Measurements from ENCODE around the gene TAF11L10.
"Not testable (repeated sequence)": the region's sequence is repeated elsewhere in the genome, so short reads cannot be mapped to it uniquely, and the experiment has no call there.

- TF ChIP-seq CTCF (conservative IDR thresholded peaks at IDR 0.05; ENCODE audit: low read length); EZH2phosphoT487 (IDR thresholded peaks at IDR 0.05; ENCODE audit: borderline replicate concordance, low read depth, low read length): not testable (repeated sequence)
Observed at GRCh38 chr5:17610092-17610491, 12.5 kb upstream of the TAF11L10 start, which contains the start of gene TAF11L12.
